DMS79 treated with DMSO at 0.1 percent for 48 hours (cell line): ENCODE measurements around the gene UBR3.
"Not testable (repeated sequence)": the region's sequence is repeated elsewhere in the genome, so short reads cannot be mapped to it uniquely, and the experiment has no call there.

Experiments
- DNase-seq: peaks from one replicate; lab custom pipeline; 2025; lab: John Stamatoyannopoulos, UW

The UBR3 gene

GRCh38 chr2:169824373-169825333 is 2.6 kb upstream of the UBR3 start, which contains the start of gene METTL5:
METTL5 (minus strand) TSS chr2:169824905; CDS start chr2:169824597, 308 bp downstream.
- DNase-seq: peak; percentile 82

- DNase-seq: peak; percentile 49
Observed at GRCh38 chr2:169828141-169828811, 1.0 kb downstream of the UBR3 start.

DNA sequence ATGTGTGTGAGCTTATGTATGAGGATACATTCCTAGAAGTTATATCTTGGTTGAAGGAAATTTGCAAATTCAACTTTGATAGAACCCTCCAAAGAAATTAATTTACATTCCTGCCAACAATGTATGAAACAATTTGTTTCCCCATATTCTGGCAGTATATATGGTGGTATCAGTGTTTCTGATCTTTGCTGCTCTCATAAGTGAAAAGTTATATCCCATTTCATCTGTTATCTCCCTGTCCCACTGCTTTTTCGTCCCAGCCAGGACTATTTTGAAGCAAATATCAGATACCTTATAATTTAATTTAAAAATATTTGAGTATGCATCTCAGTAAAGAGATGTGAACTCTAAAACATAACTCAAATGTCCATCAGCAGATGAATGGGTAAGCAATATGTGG is 7.1 kb downstream of the UBR3 start:
- no peak for DNase-seq

GRCh38 chr2:169838743-169839489 is 11.7 kb downstream of the UBR3 start:
- DNase-seq: no peak

GRCh38 chr2:169839954-169840746 is 12.9 kb downstream of the UBR3 start:
- DNase-seq: no peak

DNA sequence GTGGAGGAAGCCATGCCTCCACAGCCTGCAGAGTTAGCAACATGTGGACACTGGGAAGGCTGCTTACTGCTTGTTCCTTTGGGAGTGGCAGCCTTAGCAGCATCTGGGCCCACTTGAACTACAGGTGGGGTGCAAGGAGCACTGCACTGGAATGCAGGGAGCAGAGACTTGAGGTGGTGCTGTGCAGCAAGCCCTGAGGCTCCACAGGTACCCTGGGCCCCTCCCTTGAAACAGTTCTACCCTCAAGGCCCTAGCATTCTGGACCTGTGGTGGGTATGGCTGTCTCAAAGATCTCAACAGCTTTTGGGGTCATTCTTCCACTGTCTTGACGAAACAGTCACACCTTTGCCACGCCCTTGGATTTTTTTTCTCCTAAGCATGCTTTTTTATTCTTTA is 13.5 kb downstream of the UBR3 start:
- no peak for DNase-seq

GRCh38 chr2:169841625-169842024 is 14.4 kb downstream of the UBR3 start:
- not testable (repeated sequence) for DNase-seq

GRCh38 chr2:169845016-169845415 is 17.8 kb downstream of the UBR3 start:
- DNase-seq: no peak

- DNase-seq: not testable (repeated sequence)
Observed at GRCh38 chr2:169848959-169849693, 21.9 kb downstream of the UBR3 start.

GRCh38 chr2:169849710-169850109 is 22.5 kb downstream of the UBR3 start:
- no peak for DNase-seq

DNA sequence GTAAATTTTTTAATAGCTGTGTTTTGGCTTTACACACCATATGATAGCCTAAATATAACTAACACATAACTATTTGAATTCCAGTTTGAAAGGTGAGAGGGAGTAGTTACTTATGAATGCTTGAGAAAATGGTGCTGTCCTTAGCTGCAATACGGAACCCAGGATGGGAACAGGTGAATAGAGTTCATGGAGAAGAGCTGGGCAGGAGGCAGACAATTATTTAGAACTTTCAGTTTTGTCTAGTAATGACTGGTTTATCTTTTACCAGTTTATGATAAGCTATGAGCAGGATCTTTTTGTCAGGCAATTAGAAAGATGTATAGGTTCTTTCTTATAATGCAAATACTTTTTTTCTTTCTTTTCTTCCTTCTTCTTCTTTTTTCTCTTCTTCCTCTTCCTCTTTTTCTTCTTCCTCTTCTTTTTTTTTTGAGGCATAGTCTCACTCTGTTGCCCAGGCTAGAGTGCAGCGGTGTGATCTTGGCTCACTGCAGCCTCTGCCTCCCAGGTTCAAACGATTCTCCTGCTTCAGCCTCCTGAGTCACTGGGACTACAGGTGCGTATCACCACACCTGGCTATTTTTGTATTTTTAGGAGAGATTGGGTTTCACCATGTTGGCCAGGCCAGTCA is 25.9 kb downstream of the UBR3 start:
- DNase-seq: no peak

- DNase-seq: not testable (repeated sequence)
Observed at GRCh38 chr2:169855281-169856258, 28.3 kb downstream of the UBR3 start.

GRCh38 chr2:169859423-169859822 is 32.2 kb downstream of the UBR3 start:
- DNase-seq: no peak

GRCh38 chr2:169860149-169860548 is 32.9 kb downstream of the UBR3 start:
- no peak for DNase-seq

DNA sequence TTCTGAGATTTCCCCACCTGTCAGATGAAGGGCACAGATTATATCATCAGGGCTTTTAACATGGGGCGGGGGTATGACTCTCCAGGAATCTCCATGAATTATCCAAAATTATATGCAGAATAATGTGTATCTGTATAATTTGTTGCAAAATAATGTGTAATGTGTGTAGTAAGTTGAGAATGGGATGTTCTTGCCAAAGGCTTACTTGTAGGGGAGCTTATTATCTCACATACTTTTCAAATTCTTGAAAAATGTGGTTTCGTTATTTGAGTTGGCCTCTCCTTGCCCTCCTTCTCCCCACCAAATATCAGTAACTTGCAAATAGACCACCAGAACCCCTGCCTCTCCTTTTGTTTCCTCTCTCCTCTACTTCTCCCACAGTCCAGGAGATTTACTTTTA is 35.6 kb downstream of the UBR3 start:
- no peak for DNase-seq

DNA sequence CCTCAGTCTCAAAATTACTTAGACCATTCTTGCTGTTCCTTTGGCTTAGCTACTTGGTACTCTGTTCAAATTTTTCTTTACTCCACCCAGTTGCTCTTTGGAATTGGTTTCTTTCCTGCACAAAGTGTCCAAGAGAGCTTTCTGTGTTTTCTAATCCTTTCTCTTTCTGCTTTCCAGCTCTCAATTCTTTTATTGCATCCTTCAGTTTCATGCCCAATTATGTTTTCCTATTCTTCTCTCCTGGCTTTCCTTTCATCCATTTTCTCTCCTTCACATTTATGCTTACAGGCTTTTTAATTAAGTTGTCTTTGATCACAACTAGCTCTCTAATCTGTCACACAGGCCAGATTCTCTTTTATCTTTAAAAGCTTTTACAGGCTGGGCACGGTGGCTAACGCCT is 38.2 kb downstream of the UBR3 start:
- DNase-seq: no peak

DNA sequence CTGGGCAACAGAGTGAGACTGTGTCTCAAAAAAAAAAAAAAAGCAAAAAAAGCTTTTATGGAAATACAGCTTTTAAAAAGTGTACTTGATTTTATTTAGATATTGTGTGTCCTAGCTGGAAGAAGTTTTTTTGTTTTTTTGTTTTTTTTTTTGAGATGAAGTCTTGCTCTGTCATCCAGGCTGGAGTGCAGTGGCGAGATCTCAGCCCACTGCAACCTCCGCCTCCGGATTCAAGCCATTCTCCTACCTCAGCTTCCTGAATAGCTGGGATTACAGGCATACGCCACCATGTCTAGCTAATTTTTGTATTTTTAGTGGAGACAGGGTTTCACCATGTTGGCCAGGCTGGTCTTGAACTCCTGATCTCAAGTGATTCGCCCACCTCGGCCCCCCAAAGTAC is 39.0 kb downstream of the UBR3 start:
- not testable (repeated sequence) for DNase-seq

DNA sequence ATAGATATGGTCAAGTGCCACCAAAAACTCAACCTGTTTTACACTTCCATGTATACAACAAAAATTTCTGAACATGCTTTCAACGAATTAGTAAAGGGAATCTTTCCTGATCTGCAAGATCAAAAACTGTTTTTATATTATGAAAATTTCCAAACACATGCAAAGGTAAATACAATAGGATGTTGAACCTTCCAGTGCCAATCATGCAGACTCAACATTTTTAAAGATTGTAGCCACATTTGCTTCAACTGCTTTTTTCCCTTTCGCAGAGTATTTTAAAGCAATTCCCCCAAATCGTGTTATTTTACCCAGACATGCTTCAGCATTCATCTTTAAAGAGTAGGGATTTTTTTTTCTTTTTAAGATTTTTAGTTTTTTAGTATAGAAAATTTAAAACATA is 40.3 kb downstream of the UBR3 start:
- no peak for DNase-seq

- no peak for DNase-seq
Observed at GRCh38 chr2:169868951-169869350, 41.7 kb downstream of the UBR3 start.
